ENCODE measurements around the gene UNC119.

Gene UNC119

GRCh38 chr17:28552176-28552999, at the start of gene UNC119:
Gene UNC119, minus strand, starts transcription at chr17:28552624. Its CDS starts 67 bp downstream, at chr17:28552557.
- no peaks in the 10 kb centered on the region for H3K9me3 Mint-ChIP-seq
- peak within 1 kb of the TSS; percentile 86 for H3K27ac Mint-ChIP-seq
- H3K4me1 Mint-ChIP-seq, result peaks cover 66% of the 10 kb centered on the region
- DNase-seq (ENCODE audit: low spot score in 2 of 2) (peak; percentile 68 to 85), ATAC-seq (peak; percentile 88)
- H3K36me3 Mint-ChIP-seq, result peaks cover 62% of the 10 kb centered on the region
- H3K4me3 Mint-ChIP-seq, result peak within 1 kb of the TSS; percentile 98

- DNase-seq (ENCODE audit: low spot score in 2 of 2), result peak; percentile 56 to 85
- ATAC-seq, result peak; percentile 88
- Mint-ChIP-seq H3K36me3 (peaks cover 58% of the 10 kb centered on the region), H3K4me1 (peaks cover 26% of the 10 kb centered on the region), H3K4me3 (peak overlapping the region; percentile 94), H3K9me3 (no peaks in the 10 kb centered on the region), H3K27ac (peak overlapping the region; percentile 98)
Measured at GRCh38 chr17:28599311-28600184, 47.1 kb upstream of the UNC119 start.

- DNase-seq (ENCODE audit: low spot score in 2 of 2), result peak; percentile 95
- Mint-ChIP-seq H3K9me3 (no peaks in the 10 kb centered on the region), H3K36me3 (peaks cover 59% of the 10 kb centered on the region)
Measured at GRCh38 chr17:28598799-28599310, 46.4 kb upstream of the UNC119 start, which contains the start of gene SPAG5. Gene SPAG5, minus strand, starts transcription at chr17:28599025. Its CDS starts 79 bp downstream, at chr17:28598946.

GRCh38 chr17:28598389-28598788, 46.0 kb upstream of the UNC119 start:
- no peaks in the 10 kb centered on the region for H3K9me3 Mint-ChIP-seq
- peaks cover 64% of the 10 kb centered on the region for H3K36me3 Mint-ChIP-seq
- H3K27ac Mint-ChIP-seq, result peak overlapping the region; percentile 98
- peaks cover 26% of the 10 kb centered on the region for H3K4me1 Mint-ChIP-seq
- peak overlapping the region; percentile 94 for H3K4me3 Mint-ChIP-seq
- no peak for DNase-seq (ENCODE audit: low spot score in 2 of 2)
- no peak for ATAC-seq

More at GRCh38 chr17:28598799-28599310, 46.4 kb upstream of the UNC119 start, which contains the start of gene SPAG5:
- Mint-ChIP-seq H3K27ac (peak within 1 kb of the TSS; percentile 98), H3K4me1 (peaks cover 26% of the 10 kb centered on the region), H3K4me3 (peak within 1 kb of the TSS; percentile 94)
- ATAC-seq, result peak; percentile 93

- Mint-ChIP-seq H3K36me3 (peaks cover 69% of the 10 kb centered on the region), H3K27ac (peak overlapping the region; percentile 98), H3K9me3 (no peaks in the 10 kb centered on the region), H3K4me3 (peak overlapping the region; percentile 94), H3K4me1 (peaks cover 26% of the 10 kb centered on the region)
- no peak for ATAC-seq
- no peak for DNase-seq (ENCODE audit: low spot score in 2 of 2)
Measured at GRCh38 chr17:28597606-28598383, 45.4 kb upstream of the UNC119 start.

GRCh38 chr17:28592260-28592659, 39.8 kb upstream of the UNC119 start:
- ATAC-seq, result no peak
- H3K9me3 Mint-ChIP-seq, result no peaks in the 10 kb centered on the region
- no peak overlapping the region for H3K4me3 Mint-ChIP-seq
- peaks cover under 1% of the 10 kb centered on the region for H3K4me1 Mint-ChIP-seq
- H3K36me3 Mint-ChIP-seq, result peaks cover 97% of the 10 kb centered on the region
- peak overlapping the region; percentile 34 for H3K27ac Mint-ChIP-seq
- DNase-seq (ENCODE audit: low spot score in 2 of 2), result no peak

- Mint-ChIP-seq H3K4me1 (peaks cover 1% of the 10 kb centered on the region), H3K27ac (no peak overlapping the region), H3K9me3 (no peaks in the 10 kb centered on the region), H3K4me3 (no peak overlapping the region), H3K36me3 (peaks cover 62% of the 10 kb centered on the region)
- no peak for DNase-seq (ENCODE audit: low spot score in 2 of 2)
- ATAC-seq, result no peak
Measured at GRCh38 chr17:28585851-28586250, 33.4 kb upstream of the UNC119 start.

- no peak for ATAC-seq
- Mint-ChIP-seq H3K27ac (no peak overlapping the region), H3K9me3 (no peaks in the 10 kb centered on the region), H3K4me1 (peaks cover 16% of the 10 kb centered on the region), H3K36me3 (peaks cover 59% of the 10 kb centered on the region), H3K4me3 (no peak overlapping the region)
- no peak for DNase-seq (ENCODE audit: low spot score in 2 of 2)
Measured at GRCh38 chr17:28584434-28584833, 32.0 kb upstream of the UNC119 start.

GRCh38 chr17:28582513-28582912, 30.1 kb upstream of the UNC119 start:
- no peak for DNase-seq (ENCODE audit: low spot score in 2 of 2)
- Mint-ChIP-seq H3K4me3 (no peak overlapping the region), H3K27ac (no peak overlapping the region), H3K9me3 (no peaks in the 10 kb centered on the region), H3K4me1 (peaks cover 27% of the 10 kb centered on the region), H3K36me3 (peaks cover 55% of the 10 kb centered on the region)
- no peak for ATAC-seq

GRCh38 chr17:28580959-28581358, 28.5 kb upstream of the UNC119 start:
- no peak for DNase-seq (ENCODE audit: low spot score in 2 of 2)
- H3K36me3 Mint-ChIP-seq, result peaks cover 55% of the 10 kb centered on the region
- H3K27ac Mint-ChIP-seq, result no peak overlapping the region
- ATAC-seq, result no peak
- H3K9me3 Mint-ChIP-seq, result no peaks in the 10 kb centered on the region
- peaks cover 40% of the 10 kb centered on the region for H3K4me1 Mint-ChIP-seq
- H3K4me3 Mint-ChIP-seq, result no peak overlapping the region

- Mint-ChIP-seq H3K9me3 (no peaks in the 10 kb centered on the region), H3K4me3 (peak overlapping the region; percentile 38), H3K27ac (peak overlapping the region; percentile 49), H3K4me1 (peaks cover 50% of the 10 kb centered on the region), H3K36me3 (peaks cover 56% of the 10 kb centered on the region)
- DNase-seq (ENCODE audit: low spot score in 2 of 2) (peak; percentile 35 to 78), ATAC-seq (peak; percentile 84)
Measured at GRCh38 chr17:28579526-28579925, 27.1 kb upstream of the UNC119 start.

GRCh38 chr17:28578246-28579195, 26.1 kb upstream of the UNC119 start:
- Mint-ChIP-seq H3K27ac (peak overlapping the region; percentile 49), H3K4me3 (peak overlapping the region; percentile 38), H3K36me3 (peaks cover 66% of the 10 kb centered on the region), H3K4me1 (peaks cover 56% of the 10 kb centered on the region), H3K9me3 (no peaks in the 10 kb centered on the region)
- ATAC-seq (no peak), DNase-seq (ENCODE audit: low spot score in 2 of 2) (no peak)

GRCh38 chr17:28577466-28577824, 25.0 kb upstream of the UNC119 start:
- no peak for DNase-seq (ENCODE audit: low spot score in 2 of 2)
- H3K36me3 Mint-ChIP-seq, result peaks cover 73% of the 10 kb centered on the region

More at GRCh38 chr17:28577466-28577824, 25.0 kb upstream of the UNC119 start:
- peak overlapping the region; percentile 89 for H3K4me3 Mint-ChIP-seq
- H3K9me3 Mint-ChIP-seq, result no peaks in the 10 kb centered on the region
- H3K27ac Mint-ChIP-seq, result no peak overlapping the region
- ATAC-seq, result no peak
- H3K4me1 Mint-ChIP-seq, result peaks cover 64% of the 10 kb centered on the region
